Tibial nerve (tissue), 4 donors: ENCODE measurements around the gene PPP1R15B. TPM values are rescaled to one million over a fixed set of nuclear protein-coding genes. Genes with fewer than 3 reads are reported as not detected.

ENCODE experiments used
- DNase-seq, 2 donors: peaks; one replicate each; pipeline ENCODE4 v3.0.0-alpha.2; 2019; ENCODE audit warnings: low spot score in 2 of 2
- H3K27ac ChIP-seq, 4 donors: fragments of 200-600 bp; sonication (generic) in 3 of 4; one replicate each; pipeline ENCODE4 v1.5.1; 2017 to 2019; ENCODE audit warnings: mild to moderate bottlenecking in 1 of 4
- H3K27me3 ChIP-seq, 2 donors: fragments of 200-600 bp; sonication (generic) in 1 of 2; one replicate each; pipeline versions ENCODE4 v1.5.1 to v1.6.0; 2017 to 2019
- H3K36me3 ChIP-seq, 3 donors: fragments of 200-600 bp; sonication (generic); one replicate each; pipeline ENCODE4 v1.5.1; 2018 to 2019
- H3K4me1 ChIP-seq, 4 donors: fragments of 200-600 bp; sonication (generic) in 3 of 4; one replicate each; pipeline ENCODE4 v1.5.1; 2017 to 2019
- H3K4me3 ChIP-seq, 4 donors: fragments of 200-600 bp; sonication (generic) in 3 of 4; one replicate each; pipeline ENCODE4 v1.5.1; 2017 to 2019; ENCODE audit warnings: mild to moderate bottlenecking in 1 of 4, moderate library complexity in 1 of 4
- H3K9me3 ChIP-seq, 4 donors: fragments of 200-600 bp; sonication (generic) in 3 of 4; one replicate each; pipeline ENCODE4 v1.5.1; 2017 to 2019
- EP300 ChIP-seq, 2 donors: sonication (generic); formaldehyde crosslinking; IDR thresholded peaks; one replicate each; pipeline ENCODE4 v1.6.1; 2017; ENCODE audit warnings: antibody characterized with exemption in 2 of 2, mild to moderate bottlenecking in 1 of 2
- POLR2A ChIP-seq, 2 donors: fragments of 450-650 bp; IDR thresholded peaks; one replicate each; pipeline ENCODE4 v1.6.1; 2017; ENCODE audit warnings: antibody characterized with exemption in 2 of 2, mild to moderate bottlenecking in 2 of 2, moderate library complexity in 2 of 2
- WGBS, 2 donors: methylation state at CpG; one replicate each; pipeline ENCODE4 v1.1.5; 2018; 5-methylcytosine and 5-hydroxymethylcytosine counted together
- total RNA-seq, 4 donors: library from RNA; depleted of rRNA; stranded (reverse); fragments of >200 nt; gene quantifications; one replicate each; pipeline ENCODE4 v1.1.0, GENCODE V29; 2016
- TF ChIP-seq, protein P1 (sequence below), 5 experiments: fragments of 200-600 bp in 3 of 5; fragments of 450-650 bp in 2 of 5; sonication (generic) in 3 of 5; IDR thresholded peaks; one replicate each; pipeline ENCODE4 v1.5.1; 2016 to 2019; ENCODE audit warnings: antibody characterized with exemption in 5 of 5, mild to moderate bottlenecking in 3 of 5, moderate library complexity in 2 of 5

Gene PPP1R15B
- 10 to 100 TPM; 42.9 to 59.9 (median 49.2) TPM for total RNA-seq

DNA sequence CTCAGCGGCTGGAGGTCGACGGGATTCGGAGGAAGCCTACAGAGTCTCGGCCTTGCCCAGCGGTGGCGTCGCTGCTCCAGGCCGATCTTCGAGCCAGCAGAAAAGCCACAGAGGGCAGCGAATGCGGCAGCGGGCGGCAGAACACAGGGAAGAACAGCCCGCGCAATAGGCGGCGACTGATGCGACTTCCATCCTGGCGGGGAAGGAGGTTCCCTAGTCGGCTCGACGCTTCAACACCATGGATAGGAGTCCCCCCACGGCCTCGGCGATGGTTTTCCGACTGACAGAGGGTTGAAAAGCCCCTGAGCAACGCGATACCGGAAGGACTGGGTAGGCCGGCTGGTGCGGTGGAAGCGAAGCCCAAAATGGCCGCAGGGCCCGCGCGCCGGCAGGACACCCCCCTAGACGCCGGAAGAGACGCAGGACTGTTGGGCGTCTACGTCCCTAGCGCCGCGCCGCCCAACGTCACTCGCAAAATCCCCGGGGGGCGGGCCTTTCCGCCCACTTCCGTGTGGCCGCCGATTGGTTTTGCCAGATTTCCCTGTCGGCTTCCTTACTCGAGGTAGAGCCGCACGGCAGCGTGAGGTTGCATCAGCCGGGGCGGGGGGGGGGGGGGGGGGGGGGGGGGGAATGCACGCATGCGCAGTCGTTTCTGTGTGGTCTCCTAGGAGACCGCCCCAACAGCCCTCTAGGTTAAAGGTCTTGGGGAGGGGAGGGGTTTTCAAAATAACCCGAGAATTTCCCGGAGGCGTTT, at the start of gene PPP1R15B:
PPP1R15B (minus strand) TSS at position 367 of the 754 bp plus-strand sequence. CDS start 406 bp downstream, outside the sequence.
- H3K4me3 ChIP-seq, result peak within 1 kb of the TSS; percentile 74 to 85 (median 80)
- H3K36me3 ChIP-seq, result no peaks in the 10 kb centered on the region
- peaks cover 0 to 30% (median 18%) of the 10 kb centered on the region in 4 donors for H3K4me1 ChIP-seq
- 0% methylated on average over 36 to 53 of the region's 69 CpGs for WGBS, 2 donors
- TF ChIP-seq POLR2A (IDR thresholded peaks at IDR 0.05), result peak; percentile 99
- TF ChIP-seq, protein P1, sequence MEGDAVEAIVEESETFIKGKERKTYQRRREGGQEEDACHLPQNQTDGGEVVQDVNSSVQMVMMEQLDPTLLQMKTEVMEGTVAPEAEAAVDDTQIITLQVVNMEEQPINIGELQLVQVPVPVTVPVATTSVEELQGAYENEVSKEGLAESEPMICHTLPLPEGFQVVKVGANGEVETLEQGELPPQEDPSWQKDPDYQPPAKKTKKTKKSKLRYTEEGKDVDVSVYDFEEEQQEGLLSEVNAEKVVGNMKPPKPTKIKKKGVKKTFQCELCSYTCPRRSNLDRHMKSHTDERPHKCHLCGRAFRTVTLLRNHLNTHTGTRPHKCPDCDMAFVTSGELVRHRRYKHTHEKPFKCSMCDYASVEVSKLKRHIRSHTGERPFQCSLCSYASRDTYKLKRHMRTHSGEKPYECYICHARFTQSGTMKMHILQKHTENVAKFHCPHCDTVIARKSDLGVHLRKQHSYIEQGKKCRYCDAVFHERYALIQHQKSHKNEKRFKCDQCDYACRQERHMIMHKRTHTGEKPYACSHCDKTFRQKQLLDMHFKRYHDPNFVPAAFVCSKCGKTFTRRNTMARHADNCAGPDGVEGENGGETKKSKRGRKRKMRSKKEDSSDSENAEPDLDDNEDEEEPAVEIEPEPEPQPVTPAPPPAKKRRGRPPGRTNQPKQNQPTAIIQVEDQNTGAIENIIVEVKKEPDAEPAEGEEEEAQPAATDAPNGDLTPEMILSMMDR (IDR thresholded peaks at IDR 0.05), result peak in 2 of 5 experiments; percentile 34 to 39
- peak; percentile 80 to 99 for TF ChIP-seq EP300 (IDR thresholded peaks at IDR 0.05)
- no peaks in the 10 kb centered on the region for H3K9me3 ChIP-seq
- peak within 1 kb of the TSS; percentile 96 to 99 (median 98) for H3K27ac ChIP-seq
- H3K27me3 ChIP-seq, result no peaks in the 10 kb centered on the region
- peak; percentile 88 to 89 for DNase-seq

DNA sequence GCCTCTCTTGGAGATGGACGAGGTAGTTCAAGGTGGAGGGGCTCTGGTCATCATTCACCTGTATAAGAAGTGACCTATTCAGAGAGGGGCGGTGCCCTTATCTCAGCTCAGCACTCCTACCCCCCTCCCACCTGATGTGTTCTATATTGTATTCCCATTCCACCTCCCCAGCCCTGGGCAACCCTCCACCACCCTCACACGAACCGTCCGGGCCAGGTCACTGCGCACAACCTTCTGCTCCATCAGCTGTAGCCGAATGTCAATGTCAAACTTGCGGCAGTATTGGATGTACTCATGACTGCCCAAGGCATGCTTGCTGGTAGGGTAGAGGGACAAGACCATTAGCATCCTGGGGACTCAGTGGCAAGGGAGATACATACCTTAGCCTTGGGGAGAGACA, 48.7 kb upstream of the PPP1R15B start:
- DNase-seq, result no peak
- Histone ChIP-seq H3K9me3 (no peaks in the 10 kb centered on the region), H3K36me3 (peaks cover 0 to 62% (median 3%) of the 10 kb centered on the region in 3 donors), H3K4me1 (peaks cover 0 to 56% (median 26%) of the 10 kb centered on the region in 4 donors), H3K27ac (no peak overlapping the region), H3K27me3 (no peaks in the 10 kb centered on the region), H3K4me3 (no peak overlapping the region)
- WGBS, 2 donors, result 91 to 96% methylated on average over 8 of the region's 8 CpGs
- TF ChIP-seq EP300 (IDR thresholded peaks at IDR 0.05) (no peak), POLR2A (IDR thresholded peaks at IDR 0.05) (no peak)
- TF ChIP-seq, protein P1 (IDR thresholded peaks at IDR 0.05), result no peak

DNA sequence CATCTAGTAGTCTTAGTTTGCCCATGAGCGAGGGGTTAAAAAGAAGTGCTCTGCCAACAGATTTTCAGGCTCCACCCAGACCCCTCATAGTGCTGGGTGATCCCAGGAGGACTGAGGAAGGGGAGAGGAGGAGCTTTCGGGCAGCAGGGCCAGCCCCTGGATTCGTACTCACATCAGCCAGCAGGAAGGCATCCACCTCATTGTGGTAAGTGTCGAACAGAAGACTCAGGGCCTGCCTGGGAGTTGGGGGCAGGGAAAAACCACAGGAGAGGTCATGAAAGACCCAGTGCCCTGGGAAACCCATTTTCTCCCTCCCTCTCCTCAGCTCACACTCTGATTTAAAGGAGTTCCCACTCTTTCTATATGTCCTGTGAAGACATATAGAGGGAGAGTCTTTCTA, 48.1 kb upstream of the PPP1R15B start:
- Histone ChIP-seq H3K36me3 (peaks cover 0 to 68% (median 3%) of the 10 kb centered on the region in 3 donors), H3K27ac (no peak overlapping the region), H3K9me3 (no peaks in the 10 kb centered on the region), H3K4me1 (peaks cover 0 to 49% (median 19%) of the 10 kb centered on the region in 4 donors), H3K27me3 (no peaks in the 10 kb centered on the region), H3K4me3 (no peak overlapping the region)
- DNase-seq, result no peak
- TF ChIP-seq, protein P1 (IDR thresholded peaks at IDR 0.05), result no peak
- no peak for TF ChIP-seq POLR2A (IDR thresholded peaks at IDR 0.05)
- TF ChIP-seq EP300 (IDR thresholded peaks at IDR 0.05), result no peak
- WGBS, 2 donors, result 76 to 80% methylated on average over 4 of the region's 4 CpGs

DNA sequence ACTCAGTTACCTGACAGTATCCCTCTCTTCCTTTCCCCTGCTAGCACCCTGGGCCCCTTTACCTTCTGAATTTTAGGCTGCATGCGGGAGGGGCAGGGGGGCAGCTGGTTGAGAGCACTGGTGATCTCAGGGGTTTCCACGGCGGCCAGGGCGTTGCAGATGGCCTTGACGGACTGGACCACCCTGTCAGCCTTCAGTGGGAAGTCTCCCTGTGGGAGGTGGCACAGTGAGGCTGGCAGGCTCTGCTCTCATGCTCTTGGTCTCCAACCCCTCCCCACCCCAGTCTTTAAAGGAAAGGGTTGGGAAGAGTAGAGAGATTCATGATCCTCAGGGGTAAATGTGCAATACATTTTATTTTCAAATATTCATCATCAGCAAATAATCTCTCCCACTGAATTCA, 46.0 kb upstream of the PPP1R15B start:
- no peak for DNase-seq
- TF ChIP-seq EP300 (IDR thresholded peaks at IDR 0.05) (no peak), POLR2A (IDR thresholded peaks at IDR 0.05) (no peak)
- TF ChIP-seq, protein P1 (IDR thresholded peaks at IDR 0.05), result no peak
- Histone ChIP-seq H3K27me3 (no peaks in the 10 kb centered on the region), H3K27ac (no peak overlapping the region), H3K36me3 (peaks cover 0 to 84% (median 3%) of the 10 kb centered on the region in 3 donors), H3K9me3 (no peaks in the 10 kb centered on the region), H3K4me3 (no peak overlapping the region), H3K4me1 (peaks cover 0 to 31% (median 12%) of the 10 kb centered on the region in 4 donors)
- 65 to 71% methylated on average over 5 of the region's 5 CpGs for WGBS, 2 donors

DNA sequence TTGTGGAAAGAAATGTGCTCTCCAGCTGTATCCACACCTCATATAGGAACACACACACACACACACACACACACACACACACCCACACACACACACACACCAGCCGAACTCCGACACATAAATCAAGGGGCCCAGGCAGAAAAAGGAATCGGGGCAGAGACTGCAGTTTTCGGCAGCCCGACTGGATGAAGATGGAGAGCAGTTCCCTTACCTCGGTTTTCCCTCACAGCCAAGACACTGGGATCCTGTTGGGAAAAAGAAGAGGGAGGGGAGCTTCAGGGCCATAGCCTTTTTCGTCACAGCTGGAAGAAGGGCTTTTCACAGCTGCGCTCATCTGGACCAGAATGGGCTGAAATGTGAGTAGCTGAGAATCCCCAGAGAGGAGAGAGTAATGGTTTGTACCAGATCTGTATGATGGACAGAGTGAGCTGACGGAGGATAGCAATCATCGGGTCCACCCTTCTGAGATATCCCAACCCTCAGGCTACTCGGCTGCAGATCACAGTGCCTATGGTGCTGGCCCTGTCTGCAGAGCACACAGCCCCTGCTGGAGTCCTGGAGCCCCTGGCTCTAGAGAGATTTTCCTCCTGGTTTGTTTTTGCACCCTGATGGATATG, 45.3 kb upstream of the PPP1R15B start:
- Histone ChIP-seq H3K36me3 (peaks cover 0 to 82% (median 3%) of the 10 kb centered on the region in 3 donors), H3K27me3 (no peaks in the 10 kb centered on the region), H3K4me1 (peaks cover 0 to 24% (median 9%) of the 10 kb centered on the region in 4 donors), H3K4me3 (no peak overlapping the region), H3K9me3 (no peaks in the 10 kb centered on the region), H3K27ac (peak overlapping the region in 1 of 4 donors; percentile 48)
- DNase-seq, result peak in 1 of 2 donors; percentile 45
- 43 to 46% methylated on average over 11 of the region's 11 CpGs for WGBS, 2 donors
- peak in 1 of 2 donors; percentile 41 for TF ChIP-seq EP300 (IDR thresholded peaks at IDR 0.05)
- TF ChIP-seq, protein P1 (IDR thresholded peaks at IDR 0.05), result no peak
